C4-2B (cell line): ENCODE measurements around the gene PARD6B.

Source experiments
- H3K27ac ChIP-seq: fragments of 450-650 bp; 2 replicates; pipeline ENCODE4 v1.5.1; 2017
- CTCF ChIP-seq: fragments of 450-650 bp; conservative IDR thresholded peaks from 2 replicates; pipeline ENCODE4 v1.5.1; 2017; ENCODE audit warnings: mild to moderate bottlenecking
- ZFX ChIP-seq: fragments of 450-650 bp; IDR thresholded peaks from 2 replicates; pipeline ENCODE4 v1.6.1; 2017

The PARD6B gene

DNA sequence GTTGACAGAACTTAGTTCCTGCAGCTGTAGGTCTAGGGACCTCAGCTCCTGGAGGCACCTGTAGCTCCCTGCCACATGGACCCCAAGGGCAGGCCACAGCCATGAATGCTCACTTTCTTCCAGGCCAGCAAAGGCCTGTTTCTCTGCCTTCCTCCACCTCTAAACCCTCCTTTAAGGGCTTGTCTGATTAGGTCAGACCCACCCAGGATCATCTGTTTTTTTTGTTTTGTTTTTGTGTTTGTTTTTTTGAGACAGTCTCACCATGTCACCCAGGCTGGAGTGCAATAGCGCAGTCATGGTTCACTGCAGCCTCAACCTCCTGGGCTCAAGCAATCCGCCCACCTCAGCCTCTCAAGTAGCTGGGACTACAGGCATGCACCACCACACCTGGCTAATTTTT, 52.0 kb downstream of the PARD6B start:
- H3K27ac ChIP-seq, result no peak overlapping the region

GRCh38 chr20:50783903-50784302, 52.5 kb downstream of the PARD6B start:
- TF ChIP-seq CTCF, result no peak
- TF ChIP-seq ZFX, result no peak
- H3K27ac ChIP-seq, result no peak overlapping the region

More for the DNA sequence above, 52.0 kb downstream of the PARD6B start:
- TF ChIP-seq CTCF, result no peak
- TF ChIP-seq ZFX, result no peak

DNA sequence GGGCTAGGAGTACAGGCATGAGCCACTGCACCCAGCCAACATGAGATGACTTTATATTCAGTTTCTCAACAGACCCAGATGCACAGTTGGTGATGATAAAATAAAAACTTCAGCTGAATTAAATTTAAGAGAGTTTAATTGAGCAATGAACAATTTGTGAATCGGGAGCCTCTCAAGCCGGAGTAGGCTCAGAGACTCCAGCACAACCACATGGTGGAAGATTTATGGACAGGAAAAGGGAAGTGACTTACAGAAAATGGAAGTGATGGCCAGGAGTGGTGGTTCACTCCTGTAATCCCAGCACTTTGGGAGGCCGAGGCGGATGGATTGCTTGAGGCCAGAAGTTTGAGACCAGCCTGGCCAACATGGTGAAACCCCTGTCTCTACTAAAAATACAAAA, 53.1 kb downstream of the PARD6B start:
- TF ChIP-seq ZFX, result no peak
- no peak for TF ChIP-seq CTCF
- H3K27ac ChIP-seq, result no peak overlapping the region

- H3K27ac ChIP-seq, result no peak overlapping the region
- TF ChIP-seq ZFX (no peak), CTCF (no peak)
Measured at GRCh38 chr20:50786703-50787102, 55.3 kb downstream of the PARD6B start.

DNA sequence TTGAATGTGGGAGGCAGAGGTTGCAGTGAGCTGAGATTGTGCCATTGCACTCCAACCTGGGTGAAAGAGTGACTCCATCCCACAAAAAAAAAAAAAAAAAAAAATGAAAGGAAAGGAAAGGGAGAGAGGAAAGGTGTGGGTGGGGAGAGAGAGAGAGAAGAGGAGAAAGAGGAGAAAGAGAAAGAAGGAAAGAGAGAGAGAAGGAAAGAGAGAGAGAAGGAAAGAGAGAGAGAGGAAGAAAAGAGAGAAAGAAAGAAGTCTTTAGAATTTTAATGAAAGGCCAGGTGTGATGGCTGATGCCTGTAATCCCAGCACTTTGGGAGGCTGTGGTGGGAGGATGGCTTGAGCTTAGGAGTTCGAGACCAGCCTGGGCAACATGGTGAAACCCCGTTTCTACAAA, 55.8 kb downstream of the PARD6B start:
- no peak overlapping the region for H3K27ac ChIP-seq
- TF ChIP-seq ZFX (no peak), CTCF (no peak)

GRCh38 chr20:50788045-50788991, 56.9 kb downstream of the PARD6B start:
- H3K27ac ChIP-seq, result no peak overlapping the region
- TF ChIP-seq ZFX (no peak), CTCF (no peak; the same call in 1 of the 2 replicates)

- TF ChIP-seq CTCF (no peak), ZFX (no peak)
- peak overlapping the region; percentile 72 for H3K27ac ChIP-seq
Measured at GRCh38 chr20:50789968-50790650, 58.7 kb downstream of the PARD6B start.
